NCI-H526 (cell line): ENCODE data around the gene REV1.
A peak's percentile ranks its signal among the peaks of the same experiment; 100 is the strongest.
"Not testable (repeated sequence)": the region's sequence is repeated elsewhere in the genome, so short reads cannot be mapped to it uniquely, and the experiment has no call there.

ENCODE experiments used
- DNase-seq, 2 experiments: peaks; one replicate each; lab custom pipeline; 2025; lab: John Stamatoyannopoulos, UW

The REV1 gene

DNA sequence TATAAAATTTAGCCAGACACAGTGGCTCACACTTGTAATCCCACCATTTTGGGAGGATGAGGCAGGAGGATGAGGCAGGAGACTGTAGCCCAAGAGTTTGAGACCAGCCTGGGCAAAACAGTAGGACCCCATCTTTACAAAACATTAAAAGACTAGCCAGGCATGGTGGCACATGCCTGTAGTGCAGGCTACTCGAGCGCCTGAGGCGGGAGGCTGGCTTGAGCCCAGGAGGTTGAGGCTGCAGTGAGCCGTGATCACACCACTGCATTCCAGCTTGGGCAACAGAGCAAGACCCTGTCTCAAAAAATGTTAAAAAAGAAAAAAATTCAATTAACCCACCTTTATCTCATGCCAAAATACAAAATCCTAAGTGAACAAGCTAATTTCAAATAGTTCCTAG, 4.0 kb downstream of the REV1 start:
- DNase-seq = no peak

GRCh38 chr2:99485411-99485810, 4.4 kb downstream of the REV1 start:
- DNase-seq = no peak

GRCh38 chr2:99484205-99484604, 5.6 kb downstream of the REV1 start:
- DNase-seq = no peak

- no peak for DNase-seq
These were observed 7.9 kb downstream of the REV1 start for GRCh38 chr2:99481941-99482340.

DNA sequence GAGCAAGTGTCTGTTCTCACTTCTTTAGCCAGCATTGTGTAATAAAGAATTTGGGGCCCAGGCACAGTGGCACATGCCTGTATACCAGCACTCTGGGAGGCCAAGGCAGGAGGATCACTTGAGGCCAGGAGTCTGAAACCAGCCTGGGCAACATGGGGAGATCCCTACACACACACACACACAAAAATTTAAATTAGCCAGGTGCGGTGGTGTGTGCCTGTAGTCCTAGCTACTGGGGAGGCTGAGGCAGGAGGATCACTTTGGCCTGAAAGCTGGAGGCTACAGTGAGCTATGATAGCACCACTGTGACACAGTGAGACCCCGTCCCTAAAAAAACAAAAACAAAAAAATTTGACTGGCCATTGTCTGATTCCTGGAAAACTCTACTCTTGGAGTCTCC, 8.3 kb downstream of the REV1 start:
- DNase-seq = no peak

- DNase-seq = no peak
These were observed 9.4 kb downstream of the REV1 start for GRCh38 chr2:99480390-99480789.

- DNase-seq = no peak
These were observed 11.2 kb downstream of the REV1 start for GRCh38 chr2:99478632-99479031.

DNA sequence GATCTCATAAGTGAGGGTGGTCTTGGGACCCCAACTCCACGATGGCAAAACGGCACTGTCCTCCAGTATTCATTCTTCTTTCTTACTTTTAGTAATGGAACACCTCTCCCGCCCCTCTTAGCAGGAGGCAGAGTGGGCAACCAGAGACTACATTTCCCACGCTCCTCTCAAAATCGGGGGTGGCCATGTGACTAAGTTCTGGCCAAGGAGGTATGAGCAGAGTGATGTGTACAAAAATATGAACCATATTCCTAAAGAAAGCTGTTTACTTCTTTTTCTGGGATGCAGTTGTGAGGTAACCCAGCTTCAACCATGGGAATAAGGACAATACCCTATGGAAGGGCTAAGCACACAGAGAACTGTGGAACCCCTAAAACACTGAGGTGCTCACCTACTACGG, 12.8 kb downstream of the REV1 start:
- DNase-seq = no peak

GRCh38 chr2:99476629-99477028, 13.2 kb downstream of the REV1 start:
- no peak for DNase-seq

GRCh38 chr2:99475095-99475494, 14.7 kb downstream of the REV1 start:
- not testable (repeated sequence) for DNase-seq

GRCh38 chr2:99473518-99474083, 16.2 kb downstream of the REV1 start:
- DNase-seq = no peak

DNA sequence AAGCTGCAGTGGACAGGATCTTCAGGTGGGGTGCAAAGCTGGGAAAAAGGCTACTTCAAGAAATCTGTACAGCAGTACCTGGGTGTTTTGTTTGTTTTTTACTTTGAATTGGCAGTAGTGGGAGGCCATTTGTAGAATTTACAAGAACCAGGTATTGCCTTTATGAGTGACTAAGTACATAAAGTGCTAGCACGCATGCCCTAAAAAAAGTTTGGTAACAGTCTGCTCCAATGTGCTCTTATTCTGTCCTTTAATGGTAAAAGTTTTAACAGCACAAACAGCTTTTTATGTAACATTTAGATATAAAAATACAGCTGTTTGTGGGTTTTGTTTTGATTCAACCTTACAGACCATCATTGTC, 17.2 kb downstream of the REV1 start:
- DNase-seq = no peak

GRCh38 chr2:99471654-99472599, 17.9 kb downstream of the REV1 start:
- DNase-seq = peak in 1 of 2 experiments; percentile 5

DNA sequence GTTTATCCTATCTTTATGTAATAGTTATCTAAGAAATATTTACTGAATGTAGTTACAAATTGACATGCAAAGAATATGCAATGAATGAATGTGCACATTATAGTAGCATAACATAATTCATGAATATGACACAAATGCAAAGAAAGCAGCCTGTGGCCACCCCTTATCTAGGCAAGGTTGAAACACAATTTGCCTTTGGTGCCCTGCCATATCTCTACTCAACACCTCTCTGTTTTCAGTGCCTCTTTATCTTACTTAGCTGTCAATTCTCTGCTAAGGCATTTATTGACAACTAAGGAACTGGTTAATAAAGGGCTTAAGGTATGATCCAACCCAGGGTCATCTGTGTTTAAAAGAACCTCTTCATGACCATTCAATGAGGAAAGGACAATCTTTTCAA, 18.9 kb downstream of the REV1 start:
- DNase-seq = no peak

DNA sequence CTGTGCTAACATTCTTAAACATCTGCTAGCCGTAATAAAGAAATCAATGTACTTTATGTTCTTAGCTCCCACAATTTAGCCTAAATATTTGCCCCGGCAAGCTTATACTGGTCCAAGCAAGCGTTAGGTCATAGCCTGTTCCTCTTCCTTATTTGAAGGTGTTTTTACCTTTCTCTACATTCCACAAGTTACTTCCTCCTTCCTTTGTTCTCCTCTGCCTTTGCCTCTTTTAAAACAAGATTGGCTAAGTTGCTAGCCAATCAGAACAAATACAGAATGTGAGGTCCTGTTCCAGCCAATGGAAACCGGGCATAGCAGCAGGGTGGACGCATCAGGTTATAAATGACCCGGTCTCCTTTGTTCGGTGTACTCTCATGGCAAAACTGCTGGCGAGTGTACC, 19.4 kb downstream of the REV1 start:
- DNase-seq = not testable (repeated sequence)

GRCh38 chr2:99469394-99469793, 20.4 kb downstream of the REV1 start:
- DNase-seq = no peak

DNA sequence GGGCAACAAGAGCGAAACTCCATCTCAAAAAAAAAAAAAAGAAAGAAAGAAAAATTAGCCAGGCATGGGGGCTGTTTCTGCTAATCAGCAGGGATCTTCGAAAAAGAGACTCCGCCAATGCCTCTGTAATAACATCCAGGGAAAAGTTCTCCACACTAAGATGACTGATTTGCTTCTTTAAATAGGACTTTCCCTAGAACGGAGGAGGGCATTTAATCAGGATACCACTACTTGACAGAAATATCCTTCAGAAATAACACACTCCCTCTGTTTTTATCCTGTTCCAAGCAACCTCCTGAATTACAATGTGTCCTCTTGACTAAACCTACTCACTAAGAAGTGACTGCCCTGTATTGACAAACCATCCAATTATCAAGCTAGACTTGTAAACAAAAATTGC, 21.7 kb downstream of the REV1 start:
- DNase-seq = no peak

DNA sequence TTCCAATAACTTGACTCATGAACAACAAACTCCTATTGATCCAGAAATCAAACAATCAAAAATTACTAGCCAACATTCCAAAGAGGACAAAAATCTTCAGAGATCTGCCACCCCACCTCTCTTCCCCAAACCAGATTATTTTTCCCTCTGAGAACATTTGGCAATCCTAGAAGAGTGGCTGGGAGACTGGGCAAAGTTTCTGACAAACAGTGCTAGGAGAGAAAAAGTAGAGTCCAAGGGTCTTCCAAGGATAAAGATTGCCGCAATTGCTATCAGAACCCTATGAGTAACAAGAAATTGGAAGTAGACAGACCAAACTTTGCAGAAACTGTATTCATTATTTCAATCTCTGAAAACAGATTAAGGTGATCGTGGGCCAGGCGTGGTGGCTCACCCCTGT, 22.4 kb downstream of the REV1 start:
- no peak for DNase-seq

- DNase-seq = no peak
These were observed 27.9 kb downstream of the REV1 start for GRCh38 chr2:99461828-99462483.

DNA sequence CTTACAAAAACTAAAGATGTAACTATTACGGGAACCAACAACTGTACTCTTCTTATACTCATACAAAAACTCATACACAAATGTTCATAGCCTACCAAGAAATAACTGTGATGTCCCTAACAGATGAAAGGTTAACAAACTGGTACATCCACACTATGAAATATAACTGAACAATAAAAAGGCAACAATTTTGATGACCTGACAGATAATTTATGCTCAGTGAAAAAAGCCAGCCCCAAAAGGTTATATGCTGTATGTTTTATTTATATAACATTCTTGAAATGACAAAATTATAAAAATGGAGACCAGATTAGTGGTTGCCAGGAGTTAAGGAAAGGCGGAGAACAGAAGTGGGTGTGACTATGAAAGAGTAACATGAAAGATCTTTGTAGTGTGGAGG, 31.3 kb downstream of the REV1 start:
- DNase-seq = no peak

GRCh38 chr2:99451686-99452085, 38.1 kb downstream of the REV1 start:
- no peak for DNase-seq

- no peak for DNase-seq
These were observed 38.5 kb downstream of the REV1 start for GRCh38 chr2:99451280-99451679.

GRCh38 chr2:99450199-99450598, 39.6 kb downstream of the REV1 start:
- no peak for DNase-seq
